ENCODE results near the gene IGDCC3.

DNA sequence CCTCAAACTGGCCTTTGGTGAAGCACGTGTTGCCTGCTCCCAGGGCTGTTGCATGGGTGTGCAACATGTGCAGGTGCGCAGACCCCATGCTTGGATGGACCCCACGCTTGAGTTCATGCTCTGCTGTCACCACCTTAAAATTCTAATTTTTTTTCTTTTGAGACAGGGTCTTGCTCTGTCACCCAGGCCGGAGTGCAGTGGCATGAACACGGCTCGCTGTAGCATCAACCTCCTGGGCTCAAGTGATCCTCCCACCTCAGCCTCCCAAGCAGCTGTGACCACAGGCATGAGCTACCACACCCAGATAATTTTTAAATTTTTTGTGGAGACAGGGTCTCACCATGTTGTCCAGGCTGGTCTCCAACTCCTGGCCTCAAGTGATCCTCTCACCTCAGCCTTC is 9.1 kb upstream of the IGDCC3 start:
- TF ChIP-seq, protein P1, sequence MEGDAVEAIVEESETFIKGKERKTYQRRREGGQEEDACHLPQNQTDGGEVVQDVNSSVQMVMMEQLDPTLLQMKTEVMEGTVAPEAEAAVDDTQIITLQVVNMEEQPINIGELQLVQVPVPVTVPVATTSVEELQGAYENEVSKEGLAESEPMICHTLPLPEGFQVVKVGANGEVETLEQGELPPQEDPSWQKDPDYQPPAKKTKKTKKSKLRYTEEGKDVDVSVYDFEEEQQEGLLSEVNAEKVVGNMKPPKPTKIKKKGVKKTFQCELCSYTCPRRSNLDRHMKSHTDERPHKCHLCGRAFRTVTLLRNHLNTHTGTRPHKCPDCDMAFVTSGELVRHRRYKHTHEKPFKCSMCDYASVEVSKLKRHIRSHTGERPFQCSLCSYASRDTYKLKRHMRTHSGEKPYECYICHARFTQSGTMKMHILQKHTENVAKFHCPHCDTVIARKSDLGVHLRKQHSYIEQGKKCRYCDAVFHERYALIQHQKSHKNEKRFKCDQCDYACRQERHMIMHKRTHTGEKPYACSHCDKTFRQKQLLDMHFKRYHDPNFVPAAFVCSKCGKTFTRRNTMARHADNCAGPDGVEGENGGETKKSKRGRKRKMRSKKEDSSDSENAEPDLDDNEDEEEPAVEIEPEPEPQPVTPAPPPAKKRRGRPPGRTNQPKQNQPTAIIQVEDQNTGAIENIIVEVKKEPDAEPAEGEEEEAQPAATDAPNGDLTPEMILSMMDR (IDR thresholded peaks at IDR 0.05; ENCODE audit: low read length), result no peak
- TF ChIP-seq EZH2 (IDR thresholded peaks at IDR 0.05; ENCODE audit: borderline replicate concordance, low read length), result no peak
